Amygdala (tissue), 56 donors: ENCODE results near the gene HOXD12.

Experiments used
- DNase-seq, 56 donors: peaks; one replicate each; lab custom pipeline; 2025; lab: John Stamatoyannopoulos, UW

Gene HOXD12

DNA sequence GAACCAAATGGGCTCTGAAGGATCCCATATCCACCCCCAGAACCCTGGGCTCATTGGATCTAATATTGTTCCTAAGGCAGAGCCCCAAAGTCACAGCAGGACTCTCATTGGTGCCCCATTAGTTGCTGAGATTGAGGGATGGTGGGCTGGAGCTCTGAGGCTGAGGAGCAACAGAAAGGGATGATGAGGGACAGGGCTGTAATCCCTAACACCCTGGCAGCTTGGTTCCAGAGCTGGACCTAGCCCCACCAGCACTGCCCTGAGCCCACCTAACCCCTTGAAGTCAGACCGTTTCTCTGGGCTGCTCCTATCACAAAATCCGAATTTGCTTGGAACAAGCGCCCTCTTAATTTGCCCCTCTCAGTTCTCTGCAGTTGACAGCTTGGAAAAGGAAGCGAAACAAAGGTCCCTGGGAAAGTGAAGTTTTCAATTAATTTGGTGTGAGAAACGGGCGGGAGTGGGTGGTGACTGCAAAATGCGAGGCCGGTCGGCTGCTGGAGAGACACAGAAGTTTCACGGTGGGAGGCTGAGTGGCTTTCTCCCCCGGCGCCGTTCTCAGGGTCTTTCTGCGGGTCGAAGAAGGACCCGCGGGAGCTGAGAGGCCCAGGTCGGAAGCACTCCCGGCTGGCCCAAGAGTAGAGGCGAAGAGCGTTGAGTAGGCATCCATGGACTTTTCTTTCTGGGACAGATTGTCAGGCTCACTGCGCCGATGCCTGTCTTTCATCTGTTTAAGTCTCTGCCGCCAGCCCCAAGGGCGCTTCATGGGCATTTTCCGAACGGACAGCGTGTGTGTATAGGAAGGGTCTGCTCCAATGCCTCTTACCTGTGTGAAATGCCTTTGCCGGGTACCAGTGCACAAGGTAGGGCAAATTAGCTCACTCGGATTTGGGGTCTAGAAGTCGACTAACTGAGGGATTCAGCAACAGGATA lies 8.0 kb upstream of the HOXD12 start:
- DNase-seq: no peak

DNA sequence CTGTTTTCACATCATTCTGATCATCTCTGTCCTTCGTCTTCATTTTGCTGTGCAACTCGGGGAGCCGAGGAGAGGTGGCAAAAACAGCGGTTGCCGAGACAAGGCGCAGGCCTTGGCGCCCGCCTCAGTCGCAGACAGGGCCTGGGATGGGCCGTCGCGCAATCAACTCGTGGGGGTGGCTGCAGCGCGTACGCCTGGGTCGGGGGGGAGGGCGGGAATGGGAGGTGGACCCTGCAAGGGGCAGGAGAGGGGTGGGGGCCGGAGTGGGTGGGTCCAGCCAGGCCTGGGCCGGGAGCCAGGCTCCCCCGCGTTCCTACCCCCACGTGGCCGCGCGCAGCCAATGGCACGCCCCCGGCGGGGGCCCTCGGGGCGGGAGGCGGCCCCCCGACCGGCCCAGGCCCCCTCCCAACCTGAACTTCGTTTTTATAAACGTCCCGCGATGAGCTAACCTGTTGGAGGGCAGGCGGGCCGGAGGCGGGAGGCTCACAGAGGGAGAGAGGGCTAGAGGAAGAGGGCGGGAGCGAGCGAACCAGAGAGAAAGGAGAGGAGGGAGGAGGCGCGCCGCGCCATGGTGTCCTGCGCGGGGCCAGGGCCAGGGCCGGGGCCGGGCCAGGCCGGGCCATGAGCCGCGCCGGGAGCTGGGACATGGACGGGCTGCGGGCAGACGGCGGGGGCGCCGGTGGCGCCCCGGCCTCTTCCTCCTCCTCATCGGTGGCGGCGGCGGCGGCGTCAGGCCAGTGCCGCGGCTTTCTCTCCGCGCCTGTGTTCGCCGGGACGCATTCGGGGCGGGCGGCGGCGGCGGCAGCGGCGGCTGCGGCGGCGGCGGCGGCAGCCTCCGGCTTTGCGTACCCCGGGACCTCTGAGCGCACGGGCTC lies 7.1 kb upstream of the HOXD12 start, which contains the start of gene HOXD13:
TSS of gene HOXD13 (plus strand) at position 452 of the 875 bp plus-strand sequence. CDS start at position 622, 170 bp downstream.
- DNase-seq: no peak

DNA sequence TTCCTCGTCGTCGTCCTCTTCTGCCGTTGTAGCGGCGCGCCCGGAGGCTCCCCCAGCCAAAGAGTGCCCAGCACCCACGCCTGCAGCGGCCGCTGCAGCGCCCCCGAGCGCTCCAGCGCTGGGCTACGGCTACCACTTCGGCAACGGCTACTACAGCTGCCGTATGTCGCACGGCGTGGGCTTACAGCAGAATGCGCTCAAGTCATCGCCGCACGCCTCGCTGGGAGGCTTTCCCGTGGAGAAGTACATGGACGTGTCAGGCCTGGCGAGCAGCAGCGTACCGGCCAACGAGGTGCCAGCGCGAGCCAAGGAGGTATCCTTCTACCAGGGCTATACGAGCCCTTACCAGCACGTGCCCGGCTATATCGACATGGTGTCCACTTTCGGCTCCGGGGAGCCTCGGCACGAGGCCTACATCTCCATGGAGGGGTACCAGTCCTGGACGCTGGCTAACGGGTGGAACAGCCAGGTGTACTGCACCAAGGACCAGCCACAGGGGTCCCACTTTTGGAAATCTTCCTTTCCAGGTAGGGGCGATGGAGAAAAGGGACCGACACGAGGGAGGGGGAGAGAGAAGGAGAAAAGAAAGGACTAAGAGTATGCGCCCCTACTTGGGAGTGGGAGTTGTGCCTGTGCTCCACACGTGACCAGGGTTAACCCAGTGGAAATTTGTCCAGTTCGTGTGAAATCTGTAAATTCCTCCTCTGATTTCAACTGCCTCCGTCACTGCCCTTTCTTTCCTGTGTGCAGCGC lies 6.3 kb upstream of the HOXD12 start:
- DNase-seq: no peak

DNA sequence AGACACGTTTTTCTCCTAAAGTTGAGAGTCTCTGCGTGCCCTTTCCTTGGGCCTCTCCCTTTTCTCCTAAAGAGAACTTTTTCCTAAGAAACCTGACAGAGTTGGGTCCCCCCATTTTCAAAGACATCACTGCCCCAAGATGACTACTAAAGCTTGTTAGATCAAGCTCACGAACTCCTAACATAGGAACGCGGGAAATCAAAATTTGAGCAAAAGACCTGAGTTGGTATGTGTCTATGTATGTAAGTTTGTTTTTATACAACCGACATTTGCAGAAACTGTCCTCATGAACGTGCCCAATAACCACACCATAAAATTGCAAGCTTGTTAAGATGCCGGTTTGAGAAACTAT lies 5.7 kb upstream of the HOXD12 start:
- DNase-seq: no peak

DNA sequence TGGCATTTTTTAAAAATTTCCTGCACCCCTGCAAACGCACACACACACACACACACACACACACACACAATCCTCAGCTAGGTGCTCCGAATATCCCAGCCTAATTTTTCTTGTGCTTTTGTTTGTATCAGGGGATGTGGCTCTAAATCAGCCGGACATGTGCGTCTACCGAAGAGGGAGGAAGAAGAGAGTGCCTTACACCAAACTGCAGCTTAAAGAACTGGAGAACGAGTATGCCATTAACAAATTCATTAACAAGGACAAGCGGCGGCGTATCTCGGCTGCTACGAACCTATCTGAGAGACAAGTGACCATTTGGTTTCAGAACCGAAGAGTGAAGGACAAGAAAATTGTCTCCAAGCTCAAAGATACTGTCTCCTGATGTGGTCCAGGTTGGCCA lies 5.2 kb upstream of the HOXD12 start:
- DNase-seq: no peak

DNA sequence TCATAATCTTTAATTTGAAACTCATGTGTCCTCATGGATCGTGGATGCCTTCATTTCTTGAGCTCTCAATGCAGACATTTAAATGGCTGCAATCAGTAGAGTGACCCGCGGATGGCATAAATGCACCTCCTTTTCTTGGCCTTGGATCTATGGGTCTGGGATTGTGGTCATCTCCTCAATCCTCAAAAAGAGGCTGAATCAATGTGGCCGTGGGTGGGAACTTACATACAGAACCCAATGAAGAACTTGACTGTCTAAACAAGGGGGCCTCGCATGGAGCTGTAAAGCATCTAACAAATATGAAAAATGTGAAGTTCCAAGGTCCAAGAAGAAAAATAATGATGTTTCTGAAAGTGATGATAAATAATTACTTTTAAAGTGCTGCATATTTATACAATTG lies 4.2 kb upstream of the HOXD12 start:
- no peak for DNase-seq

DNA sequence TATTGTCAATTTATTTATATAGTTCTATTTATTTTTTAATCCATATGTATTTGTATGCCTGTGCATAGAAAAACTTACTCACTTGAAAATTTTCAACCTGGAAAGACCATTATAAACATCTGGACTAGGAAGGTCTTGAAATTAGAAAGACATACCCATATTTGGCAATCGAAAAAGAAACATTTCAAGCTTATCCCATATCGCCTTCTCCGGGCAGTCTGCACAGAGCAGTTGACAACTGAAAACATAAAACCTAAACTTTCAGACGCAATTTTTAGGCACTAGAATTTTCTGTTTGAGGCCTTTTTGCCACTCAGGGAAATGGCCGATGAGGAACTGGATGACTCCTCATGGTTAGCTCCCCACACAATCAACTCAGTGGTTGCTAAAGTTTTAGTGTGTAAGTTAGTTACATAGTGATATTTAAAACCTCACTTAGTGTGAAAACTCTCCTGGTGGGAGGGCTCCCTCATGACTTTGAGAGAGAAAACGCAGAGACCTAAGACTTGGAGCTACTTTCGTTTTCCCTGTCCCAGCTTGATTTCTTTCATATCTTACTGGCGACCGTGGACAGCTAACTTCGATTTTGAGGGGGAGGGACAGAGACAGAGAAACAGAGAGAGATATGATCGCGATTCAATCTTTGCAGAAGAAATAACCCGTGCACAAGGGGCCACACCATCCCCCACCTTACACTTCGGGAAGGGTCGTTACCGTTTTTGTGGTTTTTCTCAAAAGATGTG lies 3.2 kb upstream of the HOXD12 start:
- DNase-seq: no peak

DNA sequence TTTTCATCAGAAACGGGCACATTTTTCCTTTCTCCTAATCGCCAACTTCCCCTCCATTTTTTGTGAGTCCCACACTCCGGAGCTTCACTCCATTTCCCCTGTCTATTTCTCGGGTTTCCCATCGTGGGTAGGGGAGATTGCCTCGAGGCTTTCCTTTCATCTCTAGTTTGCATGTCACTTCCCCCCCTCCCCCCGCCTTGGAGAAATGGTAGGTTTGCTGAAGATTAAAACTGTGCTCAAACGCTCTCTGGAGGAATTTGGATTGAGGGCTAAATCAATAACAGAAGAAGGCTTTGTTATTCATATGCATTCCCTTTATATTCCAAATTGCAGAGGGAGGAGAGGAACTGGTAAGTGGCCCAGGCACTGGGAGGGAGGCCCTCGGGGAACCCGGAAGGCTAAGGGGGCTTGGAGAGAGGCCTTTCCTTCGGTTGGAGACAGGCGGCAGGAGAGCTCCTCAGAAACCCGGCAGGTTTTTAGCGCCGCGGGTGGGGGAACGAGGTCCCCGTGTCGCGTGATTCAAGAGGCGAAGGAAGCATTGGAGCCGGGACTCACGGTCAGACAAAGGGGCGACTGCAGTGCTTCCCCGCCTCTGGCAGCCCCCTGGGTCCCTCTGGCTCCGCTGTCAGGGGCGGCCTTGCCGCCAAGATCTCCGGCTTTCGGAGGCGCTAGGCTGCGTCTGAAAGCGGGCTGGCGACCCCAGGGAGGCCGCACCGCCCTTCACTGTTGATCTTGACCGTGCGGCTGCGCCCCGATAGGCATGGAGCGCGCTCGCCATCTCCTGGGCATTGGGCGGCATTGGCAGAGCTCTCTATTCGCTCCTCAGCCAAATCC lies 2.4 kb upstream of the HOXD12 start:
- peak in 19 of 56 donors; percentile 2 to 52 (median 9) for DNase-seq

DNA sequence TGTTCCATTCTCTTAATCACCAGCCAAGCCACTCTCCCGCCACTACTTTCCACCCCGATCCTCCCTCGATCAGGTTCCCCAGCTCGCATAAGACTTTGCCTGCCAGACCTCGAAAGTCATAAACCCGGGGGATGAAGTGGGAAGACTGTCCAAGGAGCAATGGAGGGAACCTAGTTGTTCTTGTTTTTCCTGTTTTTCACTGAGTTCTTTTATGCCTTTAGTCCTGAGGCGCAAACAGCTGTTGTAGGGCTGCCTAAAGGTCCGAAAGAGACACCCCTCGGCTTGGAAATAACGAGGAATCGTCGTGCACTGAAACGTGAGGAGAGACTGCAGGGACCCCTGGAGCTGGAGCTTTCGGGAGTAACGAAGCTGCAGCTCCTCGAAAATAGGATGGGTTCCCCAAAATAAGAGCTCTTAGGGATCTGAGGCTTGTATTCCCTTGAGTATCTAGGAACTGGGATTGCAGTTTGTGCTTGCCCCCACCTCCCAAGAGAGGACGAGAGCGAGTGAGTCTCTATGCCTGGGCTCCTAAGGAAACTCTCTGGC lies 1.7 kb upstream of the HOXD12 start:
- no peak for DNase-seq

DNA sequence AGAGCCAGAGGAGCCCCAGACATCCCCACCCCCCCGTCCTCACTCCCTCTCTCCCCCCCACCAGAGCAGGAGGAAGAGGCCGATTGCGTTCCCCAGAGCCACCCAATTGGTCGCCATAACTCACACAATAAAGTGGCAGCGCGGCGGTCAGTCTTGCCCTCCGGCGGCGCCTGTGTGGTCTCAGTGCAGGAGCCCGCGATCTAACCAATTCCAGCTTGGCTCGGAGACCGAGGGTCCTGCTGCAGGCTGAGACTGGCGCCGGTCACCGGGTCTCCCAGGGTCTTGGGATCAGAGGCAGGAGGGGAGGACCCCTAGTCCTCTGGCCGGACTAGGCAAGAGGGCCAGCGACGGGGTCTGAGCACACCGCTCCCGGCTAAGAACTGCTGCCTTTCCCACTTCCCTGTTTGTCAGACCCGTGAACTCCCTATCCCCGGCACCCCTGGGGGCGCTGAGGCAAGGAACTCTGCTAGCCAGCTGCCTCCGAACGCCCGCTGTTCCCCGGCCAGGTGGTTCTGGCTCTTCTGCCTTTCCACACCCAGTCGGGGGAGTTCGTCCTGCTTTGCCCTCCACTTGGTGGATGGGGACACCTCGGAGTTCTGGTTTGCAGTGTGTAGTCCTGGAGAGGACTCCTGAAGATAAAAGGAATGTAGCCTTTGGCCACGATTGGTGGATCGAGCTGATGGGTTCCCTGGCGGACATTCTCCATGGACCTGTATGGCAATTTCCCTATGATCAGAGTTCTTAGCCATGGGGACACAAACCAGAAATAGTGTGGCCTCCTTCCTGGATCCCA lies 1.0 kb upstream of the HOXD12 start:
- DNase-seq: no peak

DNA sequence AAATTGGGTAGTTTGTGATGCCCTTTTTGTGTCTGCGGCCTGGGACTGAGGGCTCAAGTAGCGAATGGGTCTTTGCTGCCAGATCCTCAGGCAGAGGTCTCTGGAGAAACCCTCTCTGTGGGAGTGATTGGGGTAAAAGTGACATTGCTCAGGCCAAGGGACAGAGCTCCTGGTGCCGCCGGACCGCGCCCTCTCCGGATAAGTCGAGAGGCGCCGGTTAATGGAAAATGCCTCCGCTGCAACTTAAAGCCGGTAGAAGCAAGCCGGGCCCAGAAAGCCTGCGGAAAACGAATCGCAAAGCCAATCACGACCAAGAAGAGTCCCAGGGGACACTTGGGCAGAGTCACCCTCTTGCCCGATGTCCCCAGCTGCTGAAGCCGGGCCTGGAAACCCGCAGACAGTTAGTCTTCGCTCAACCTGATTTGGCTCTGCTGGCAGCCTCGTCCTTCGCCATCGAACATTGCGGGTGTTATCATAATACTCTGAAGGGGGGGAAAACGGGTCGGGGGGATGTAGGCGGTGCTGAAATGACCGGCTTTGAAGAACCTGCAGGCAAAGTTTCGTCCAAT lies 352 bp upstream of the HOXD12 start:
- no peak for DNase-seq

DNA sequence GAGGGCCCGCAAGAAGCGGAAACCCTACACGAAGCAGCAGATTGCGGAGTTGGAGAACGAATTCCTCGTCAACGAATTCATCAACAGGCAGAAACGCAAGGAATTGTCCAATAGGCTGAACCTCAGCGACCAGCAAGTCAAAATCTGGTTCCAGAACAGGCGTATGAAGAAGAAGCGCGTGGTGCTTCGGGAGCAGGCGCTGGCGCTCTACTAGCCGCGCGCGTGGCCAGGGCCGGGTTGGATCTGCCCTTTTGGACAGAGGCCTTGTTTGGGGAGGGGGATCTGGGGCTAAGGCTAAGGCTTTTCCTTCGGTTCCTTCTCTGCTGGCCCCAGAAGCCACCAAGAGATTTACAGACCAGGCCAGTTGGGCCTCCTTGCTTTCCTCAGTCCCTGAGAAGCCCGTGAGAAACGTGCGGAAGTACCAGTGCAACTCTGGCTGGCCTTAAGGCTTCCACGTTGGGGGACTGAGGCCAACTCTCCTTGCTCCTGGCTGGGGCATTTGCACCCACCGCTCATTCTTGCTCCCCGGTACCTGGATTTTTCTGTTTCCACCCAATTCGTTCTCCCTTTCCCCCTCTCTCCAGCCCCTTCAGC lies 1.0 kb downstream of the HOXD12 start:
- no peak for DNase-seq

DNA sequence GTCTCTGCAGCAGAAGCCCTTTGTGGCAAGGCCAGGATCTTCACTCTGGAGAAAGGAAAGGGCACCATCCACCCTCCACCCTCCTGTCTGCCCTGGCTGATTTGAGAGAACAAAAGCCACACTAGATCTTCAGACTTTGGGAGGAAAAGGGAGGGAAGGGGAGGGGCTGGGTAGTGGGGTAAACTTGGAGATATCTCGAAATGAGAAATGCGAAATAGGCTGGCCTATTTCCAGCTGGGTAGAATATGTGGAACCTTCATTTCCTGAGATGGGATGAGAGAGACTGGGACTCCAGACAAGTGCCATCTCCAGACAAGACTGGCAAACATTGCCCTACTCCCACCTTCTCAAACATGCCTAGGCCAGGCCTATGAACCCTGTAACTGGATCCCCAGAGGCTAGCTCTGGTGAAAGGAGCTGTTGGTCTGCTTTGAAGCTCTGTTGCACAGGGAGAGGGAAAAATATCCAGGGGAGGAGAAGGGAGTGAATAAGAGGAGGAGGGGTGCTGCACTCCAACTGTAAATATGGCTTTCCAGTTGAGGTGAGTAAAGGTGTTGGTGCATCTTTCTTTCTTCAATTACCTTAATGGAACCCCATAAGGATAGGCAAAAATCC lies 1.7 kb downstream of the HOXD12 start:
- no peak for DNase-seq

DNA sequence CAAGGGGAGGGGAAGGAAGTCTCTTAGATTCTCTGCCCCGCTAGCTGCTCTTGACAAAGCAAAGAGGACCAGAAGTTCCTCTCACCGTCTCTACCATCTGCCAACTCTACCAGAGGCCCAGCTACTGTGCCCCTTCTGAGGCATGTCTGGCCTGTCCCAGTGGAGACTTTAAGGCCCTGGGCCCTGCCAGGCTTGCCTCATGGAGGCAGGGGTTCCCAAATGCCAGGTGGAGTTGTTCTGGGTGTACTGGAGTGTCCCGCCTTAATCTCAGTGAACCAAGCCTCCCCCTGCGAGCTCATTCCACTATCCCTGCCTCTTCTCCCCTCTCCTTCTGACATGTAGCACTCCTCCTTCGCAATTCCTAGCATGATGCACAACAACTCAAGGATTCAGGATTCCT lies 2.2 kb downstream of the HOXD12 start:
- no peak for DNase-seq

DNA sequence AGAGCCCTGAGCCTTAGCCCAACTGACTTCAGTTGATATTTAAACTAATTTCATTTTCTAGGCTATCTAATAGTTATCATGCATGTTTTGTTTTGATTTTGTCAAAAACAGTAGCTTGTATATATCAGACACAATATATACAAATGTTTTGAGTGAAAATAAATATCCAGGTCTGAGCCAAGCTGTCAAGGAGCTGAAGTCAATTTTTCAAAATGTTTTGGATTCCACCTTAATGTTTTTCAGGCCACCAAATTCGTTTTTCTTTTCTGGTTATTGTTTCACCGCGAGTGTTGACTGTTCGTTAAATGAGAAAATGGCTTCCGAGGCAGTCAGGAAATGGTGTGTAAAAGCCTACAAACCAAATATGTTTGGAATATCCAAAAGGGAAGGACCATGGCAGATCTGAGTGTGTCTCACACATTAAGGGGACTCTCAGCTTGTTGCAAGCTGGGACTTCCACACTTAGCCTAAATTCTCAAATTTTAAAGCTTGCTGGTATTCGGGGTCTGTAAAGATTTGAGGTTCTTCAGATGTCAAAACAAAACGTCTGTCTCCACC lies 2.8 kb downstream of the HOXD12 start:
- DNase-seq: no peak

DNA sequence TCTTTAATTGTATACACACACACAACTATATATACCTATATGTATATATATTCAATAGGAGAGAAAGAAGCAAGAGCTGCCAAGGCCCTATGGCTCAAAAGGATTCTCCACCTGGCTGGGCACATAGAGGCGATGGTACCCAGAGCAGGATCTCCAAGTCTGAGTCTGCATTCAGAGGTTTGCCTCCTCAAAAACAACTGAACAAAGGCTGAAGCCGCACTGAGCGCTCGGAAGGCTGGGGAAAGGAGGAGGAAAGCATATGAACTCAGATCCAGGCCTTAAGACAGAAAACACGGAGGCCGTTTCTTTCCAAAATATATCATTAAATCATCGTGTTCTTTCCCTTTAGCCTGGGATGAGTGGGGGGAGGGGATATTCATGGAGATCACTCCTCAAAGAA lies 3.6 kb downstream of the HOXD12 start:
- DNase-seq: no peak
